GM12878 (cell line): ENCODE results near the gene RAD51B.

Experiments used
- NR2C1 ChIP-seq: fragments of 450-650 bp; IDR thresholded peaks from 2 replicates; pipeline ENCODE4 v1.6.1; 2017; ENCODE audit warnings: antibody characterized with exemption, mild to moderate bottlenecking, moderate library complexity
- SPI1 ChIP-seq: IDR thresholded peaks from 2 replicates; pipeline ENCODE4 v1.6.1; 2011; ENCODE audit warnings: low read depth, mild to moderate bottlenecking, low read length, moderate library complexity, borderline replicate concordance; ENCODE audit not compliant: insufficient read depth
- TAF1 ChIP-seq: IDR thresholded peaks from 2 replicates; pipeline ENCODE4 v1.6.1; 2011; ENCODE audit warnings: mild to moderate bottlenecking, low read depth, low read length, borderline replicate concordance

GRCh38 chr14:68584786-68585185 is 765.2 kb downstream of the RAD51B start:
- TF ChIP-seq SPI1 = no peak
- no peak for TF ChIP-seq TAF1
- no peak for TF ChIP-seq NR2C1
